GF-D8 (cell line): Measurements from ENCODE around the gene ITIH1.

Source experiments
- DNase-seq: peaks from one replicate; lab custom pipeline; 2025; lab: John Stamatoyannopoulos, UW

ITIH1 gene

DNA sequence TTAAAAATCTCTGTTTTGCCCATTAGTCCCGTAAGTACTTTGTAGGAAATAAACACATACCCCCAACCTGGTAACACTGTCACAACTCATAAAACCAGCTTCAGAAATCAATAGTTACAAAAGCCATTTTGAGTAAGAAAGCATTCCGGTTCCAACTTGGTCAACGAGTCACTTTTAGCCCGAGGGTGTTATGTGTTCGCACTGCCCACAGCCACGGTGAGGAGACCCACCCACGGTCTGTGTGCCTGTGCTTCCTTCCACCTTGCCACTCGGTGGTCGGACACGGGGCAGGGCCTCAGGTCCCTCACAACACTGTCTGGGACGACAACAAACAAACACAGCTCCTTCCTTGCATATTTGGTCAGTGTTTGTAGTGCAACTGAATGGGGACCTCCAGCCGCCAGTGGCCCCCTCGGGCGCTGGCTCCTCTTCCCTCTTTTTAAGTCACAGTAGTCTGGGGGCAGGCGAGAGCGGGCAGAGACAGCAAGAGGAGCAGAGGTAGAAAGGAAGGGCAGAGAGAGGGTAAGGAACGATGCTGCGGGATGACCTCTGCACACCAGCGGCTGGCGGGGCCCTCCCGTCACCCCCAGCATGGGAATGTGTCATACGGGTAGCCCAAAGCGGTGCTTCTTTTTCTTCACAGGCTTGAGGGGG is 62.6 kb downstream of the ITIH1 start:
- DNase-seq: no peak

DNA sequence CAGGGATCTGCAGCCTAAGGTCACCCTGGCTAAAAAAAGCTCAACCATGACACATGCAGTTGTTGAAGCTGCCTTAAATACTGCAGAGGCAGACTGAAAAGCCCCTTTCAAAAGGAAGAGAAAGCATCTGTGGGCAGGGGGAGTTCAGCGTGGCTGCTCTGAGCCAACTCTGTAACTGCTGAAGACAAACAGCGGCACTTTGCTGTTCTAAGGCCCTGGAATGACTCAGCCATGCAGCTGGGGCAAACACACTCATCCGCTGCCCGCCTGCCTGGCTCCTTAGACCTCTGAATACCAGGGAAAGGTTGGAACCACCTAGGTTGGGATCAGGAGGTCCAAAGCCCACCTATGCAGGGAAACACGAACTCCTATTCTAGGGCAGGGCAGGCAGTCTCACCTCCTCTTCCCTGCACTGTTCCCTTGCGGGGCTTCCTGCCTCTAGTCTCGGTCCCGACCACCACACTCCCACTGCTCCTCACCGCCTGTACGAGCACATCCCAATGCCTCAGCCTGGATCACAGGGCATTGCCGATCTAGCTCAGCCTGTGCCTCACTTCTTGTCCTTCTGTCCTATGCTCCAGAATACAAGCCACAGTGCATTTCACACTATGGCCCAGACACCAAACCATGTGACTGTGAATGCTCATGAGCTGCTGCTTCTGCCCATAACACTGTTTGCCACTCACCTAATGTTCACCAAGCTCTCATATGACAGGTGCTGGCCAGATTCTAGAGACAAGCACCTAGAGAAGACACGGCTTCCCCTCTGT is 64.0 kb downstream of the ITIH1 start:
- DNase-seq: no peak
